Memory B cell (primary cell): ENCODE results near the gene RABGAP1L.
A peak's percentile ranks its signal among the peaks of the same experiment; 100 is the strongest.

Experiments used
- ATAC-seq: fragments of 150-1000 bp; cut with Tn5 transposase; 2 replicates; pipeline ENCODE4 v1.10.0; 2021; ENCODE audit warnings: low read depth, mild to moderate bottlenecking, moderate library complexity
- DNase-seq, 2 donors: peaks; one replicate each; pipeline ENCODE4 v3.0.0; 2022; ENCODE audit warnings: low spot score in 2 of 2
- H3K27ac Mint-ChIP-seq: one replicate; pipeline ENCODE4 v1.8.0; 2022; ENCODE audit warnings: mild to moderate bottlenecking, moderate library complexity, mixed read lengths
- H3K27me3 Mint-ChIP-seq: one replicate; pipeline ENCODE4 v1.8.0; 2022; ENCODE audit warnings: mixed read lengths
- H3K36me3 Mint-ChIP-seq: one replicate; pipeline ENCODE4 v1.8.0; 2022; ENCODE audit warnings: mild to moderate bottlenecking, mixed read lengths
- H3K4me1 Mint-ChIP-seq: one replicate; pipeline ENCODE4 v1.8.0; 2022; ENCODE audit warnings: mixed read lengths
- H3K4me3 Mint-ChIP-seq: one replicate; pipeline ENCODE4 v1.8.0; 2022; ENCODE audit warnings: mild to moderate bottlenecking, moderate library complexity, mixed read lengths
- H3K9me3 Mint-ChIP-seq: one replicate; pipeline ENCODE4 v1.8.0; 2022; ENCODE audit warnings: mixed read lengths

RABGAP1L gene

GRCh38 chr1:174920093-174920492, 760.8 kb downstream of the RABGAP1L start:
- no peak for ATAC-seq
- H3K4me3 Mint-ChIP-seq = no peak overlapping the region
- H3K4me1 Mint-ChIP-seq = peaks cover 11% of the 10 kb centered on the region

GRCh38 chr1:174922121-174922520, 762.8 kb downstream of the RABGAP1L start:
- H3K4me1 Mint-ChIP-seq = peaks cover 2% of the 10 kb centered on the region
- H3K27me3 Mint-ChIP-seq = no peaks in the 10 kb centered on the region
- H3K36me3 Mint-ChIP-seq = peaks cover 17% of the 10 kb centered on the region
- H3K9me3 Mint-ChIP-seq = peaks cover 6% of the 10 kb centered on the region
- DNase-seq = no peak
- no peak overlapping the region for H3K4me3 Mint-ChIP-seq
- H3K27ac Mint-ChIP-seq = no peak overlapping the region
- no peak for ATAC-seq

More at GRCh38 chr1:174920093-174920492, 760.8 kb downstream of the RABGAP1L start:
- H3K9me3 Mint-ChIP-seq = peaks cover 6% of the 10 kb centered on the region
- H3K36me3 Mint-ChIP-seq = peaks cover 14% of the 10 kb centered on the region
- peak overlapping the region; percentile 51 for H3K27ac Mint-ChIP-seq
- no peak for DNase-seq
- no peaks in the 10 kb centered on the region for H3K27me3 Mint-ChIP-seq

- H3K4me1 Mint-ChIP-seq = peaks cover 2% of the 10 kb centered on the region
- no peak for DNase-seq
- H3K27me3 Mint-ChIP-seq = no peaks in the 10 kb centered on the region
- H3K36me3 Mint-ChIP-seq = peaks cover 17% of the 10 kb centered on the region
- H3K4me3 Mint-ChIP-seq = no peak overlapping the region
- H3K27ac Mint-ChIP-seq = no peak overlapping the region
- no peak for ATAC-seq
- peaks cover 6% of the 10 kb centered on the region for H3K9me3 Mint-ChIP-seq
Measured at GRCh38 chr1:174923820-174924219, 764.5 kb downstream of the RABGAP1L start.

- H3K4me1 Mint-ChIP-seq = peaks cover 3% of the 10 kb centered on the region
- no peaks in the 10 kb centered on the region for H3K27me3 Mint-ChIP-seq
- H3K36me3 Mint-ChIP-seq = peaks cover 8% of the 10 kb centered on the region
- H3K9me3 Mint-ChIP-seq = peaks cover 2% of the 10 kb centered on the region
- H3K4me3 Mint-ChIP-seq = no peak overlapping the region
- ATAC-seq (no peak), DNase-seq (no peak)
- H3K27ac Mint-ChIP-seq = no peak overlapping the region
Measured at GRCh38 chr1:174928541-174928940, 769.2 kb downstream of the RABGAP1L start.

GRCh38 chr1:174931214-174931613, 771.9 kb downstream of the RABGAP1L start:
- H3K27ac Mint-ChIP-seq = no peak overlapping the region
- H3K4me1 Mint-ChIP-seq = peaks cover 3% of the 10 kb centered on the region
- H3K27me3 Mint-ChIP-seq = no peaks in the 10 kb centered on the region
- ATAC-seq = no peak
- peaks cover 2% of the 10 kb centered on the region for H3K36me3 Mint-ChIP-seq
- no peaks in the 10 kb centered on the region for H3K9me3 Mint-ChIP-seq
- H3K4me3 Mint-ChIP-seq = no peak overlapping the region
- no peak for DNase-seq

- peaks cover 2% of the 10 kb centered on the region for H3K36me3 Mint-ChIP-seq
Measured at GRCh38 chr1:174932587-174932986, 773.3 kb downstream of the RABGAP1L start.

GRCh38 chr1:174935961-174936727, 776.8 kb downstream of the RABGAP1L start:
- ATAC-seq = no peak
- Mint-ChIP-seq H3K9me3 (no peaks in the 10 kb centered on the region), H3K27ac (no peak overlapping the region), H3K4me1 (peaks cover 9% of the 10 kb centered on the region), H3K36me3 (peaks cover 6% of the 10 kb centered on the region), H3K27me3 (no peaks in the 10 kb centered on the region), H3K4me3 (no peak overlapping the region)
- DNase-seq = no peak

More at GRCh38 chr1:174932587-174932986, 773.3 kb downstream of the RABGAP1L start:
- Mint-ChIP-seq H3K4me3 (no peak overlapping the region), H3K27me3 (no peaks in the 10 kb centered on the region), H3K27ac (no peak overlapping the region), H3K9me3 (no peaks in the 10 kb centered on the region), H3K4me1 (peaks cover 3% of the 10 kb centered on the region)
- DNase-seq (no peak), ATAC-seq (no peak)

- Mint-ChIP-seq H3K9me3 (no peaks in the 10 kb centered on the region), H3K27me3 (no peaks in the 10 kb centered on the region), H3K4me3 (no peak overlapping the region), H3K4me1 (peaks cover 21% of the 10 kb centered on the region), H3K36me3 (peaks cover 6% of the 10 kb centered on the region), H3K27ac (peak overlapping the region; percentile 77)
- ATAC-seq (no peak), DNase-seq (no peak)
Measured at GRCh38 chr1:174938281-174939007, 779.1 kb downstream of the RABGAP1L start.

GRCh38 chr1:174939775-174940545, 780.6 kb downstream of the RABGAP1L start:
- H3K27ac Mint-ChIP-seq = no peak overlapping the region
- no peak overlapping the region for H3K4me3 Mint-ChIP-seq
- no peak for ATAC-seq
- H3K36me3 Mint-ChIP-seq = peaks cover 7% of the 10 kb centered on the region
- no peaks in the 10 kb centered on the region for H3K27me3 Mint-ChIP-seq
- H3K9me3 Mint-ChIP-seq = no peaks in the 10 kb centered on the region
- no peak for DNase-seq
- peaks cover 21% of the 10 kb centered on the region for H3K4me1 Mint-ChIP-seq

- Mint-ChIP-seq H3K36me3 (peaks cover 7% of the 10 kb centered on the region), H3K4me1 (peaks cover 21% of the 10 kb centered on the region), H3K27me3 (no peaks in the 10 kb centered on the region), H3K4me3 (no peak overlapping the region), H3K27ac (no peak overlapping the region), H3K9me3 (no peaks in the 10 kb centered on the region)
- no peak for DNase-seq
- ATAC-seq = no peak
Measured at GRCh38 chr1:174940646-174941175, 781.4 kb downstream of the RABGAP1L start.

- Mint-ChIP-seq H3K36me3 (peaks cover 6% of the 10 kb centered on the region), H3K4me1 (peaks cover 21% of the 10 kb centered on the region), H3K27me3 (no peaks in the 10 kb centered on the region), H3K4me3 (peak overlapping the region; percentile 6), H3K9me3 (no peaks in the 10 kb centered on the region), H3K27ac (peak overlapping the region; percentile 45)
- DNase-seq = peak in 1 of 2 donors; percentile 1
- peak; percentile 95 for ATAC-seq
Measured at GRCh38 chr1:174942547-174943255, 783.4 kb downstream of the RABGAP1L start.

- Mint-ChIP-seq H3K27me3 (no peaks in the 10 kb centered on the region), H3K36me3 (peaks cover 3% of the 10 kb centered on the region), H3K4me3 (no peak overlapping the region), H3K4me1 (peaks cover 19% of the 10 kb centered on the region), H3K27ac (no peak overlapping the region), H3K9me3 (no peaks in the 10 kb centered on the region)
- DNase-seq (no peak), ATAC-seq (no peak)
Measured at GRCh38 chr1:174946031-174946430, 786.7 kb downstream of the RABGAP1L start.

GRCh38 chr1:174949061-174949460, 789.7 kb downstream of the RABGAP1L start:
- H3K27ac Mint-ChIP-seq = peak overlapping the region; percentile 26
- peaks cover 14% of the 10 kb centered on the region for H3K4me1 Mint-ChIP-seq
- no peaks in the 10 kb centered on the region for H3K9me3 Mint-ChIP-seq
- no peaks in the 10 kb centered on the region for H3K27me3 Mint-ChIP-seq
- ATAC-seq (no peak), DNase-seq (no peak)
- H3K36me3 Mint-ChIP-seq = peaks cover 4% of the 10 kb centered on the region
- H3K4me3 Mint-ChIP-seq = no peak overlapping the region
